Astrocyte (in vitro differentiated cells and primary cell): ENCODE data around the gene B4GALT1. TPM values are rescaled to one million over a fixed set of nuclear protein-coding genes. Genes with fewer than 3 reads are reported as not detected.

ENCODE experiments used
- DNase-seq: peaks from one replicate; pipeline ENCODE4 v3.0.0-alpha.2; 2010; ENCODE audit warnings: low read depth
- FAIRE-seq: peaks from 2 replicates; lab custom pipeline; 2011; peaks lifted over from hg19 to GRCh38; lab: Jason Lieb, UNC
- H2AFZ ChIP-seq: 2 replicates; pipeline ENCODE4 v1.6.0; 2012; ENCODE audit warnings: low read depth, low read length, inconsistent platforms
- H3K27ac ChIP-seq: 2 replicates; pipeline ENCODE4 v1.5.1; 2011; ENCODE audit warnings: low read depth, low read length, inconsistent platforms
- H3K27me3 ChIP-seq: 2 replicates; pipeline ENCODE4 v1.6.0; 2011; ENCODE audit warnings: low read length, inconsistent platforms; ENCODE audit not compliant: insufficient read depth
- H3K36me3 ChIP-seq: 2 replicates; pipeline ENCODE4 v1.5.1; 2011; ENCODE audit warnings: low read length, inconsistent platforms; ENCODE audit not compliant: insufficient read depth
- H3K4me1 ChIP-seq: 2 replicates; pipeline ENCODE4 v1.5.1; 2011; ENCODE audit warnings: low read length, inconsistent platforms; ENCODE audit not compliant: insufficient read depth
- H3K4me2 ChIP-seq: 2 replicates; pipeline ENCODE4 v1.6.0; 2012; ENCODE audit warnings: low read length, inconsistent platforms
- H3K4me3 ChIP-seq: 2 replicates; pipeline ENCODE4 v1.5.1; 2011; ENCODE audit warnings: low read depth, mild to moderate bottlenecking, low read length, inconsistent platforms; ENCODE audit not compliant: insufficient read depth
- H3K79me2 ChIP-seq: 2 replicates; pipeline ENCODE4 v1.6.0; 2012; ENCODE audit warnings: mild to moderate bottlenecking, low read length, inconsistent platforms; ENCODE audit not compliant: insufficient read depth
- H3K9ac ChIP-seq: 2 replicates; pipeline ENCODE4 v1.6.0; 2012; ENCODE audit warnings: mild to moderate bottlenecking, low read length, inconsistent platforms
- H3K9me3 ChIP-seq: 2 replicates; pipeline ENCODE4 v1.5.1; 2012; ENCODE audit warnings: low read depth, mild to moderate bottlenecking, low read length, inconsistent platforms; ENCODE audit not compliant: insufficient read depth
- H4K20me1 ChIP-seq: 2 replicates; pipeline ENCODE4 v1.6.0; 2012; ENCODE audit warnings: low read length, inconsistent platforms; ENCODE audit not compliant: insufficient read depth
- H3K27ac Mint-ChIP-seq: one replicate; pipeline ENCODE4 v1.8.0; 2021; ENCODE audit warnings: mild to moderate bottlenecking, mixed read lengths; ENCODE audit not compliant: unreplicated experiment
- H3K27me3 Mint-ChIP-seq: one replicate; pipeline ENCODE4 v1.8.0; 2021; ENCODE audit warnings: low read depth, mixed read lengths; ENCODE audit not compliant: unreplicated experiment
- H3K36me3 Mint-ChIP-seq: one replicate; pipeline ENCODE4 v1.8.0; 2021; ENCODE audit warnings: low read depth, mixed read lengths; ENCODE audit not compliant: unreplicated experiment
- H3K4me1 Mint-ChIP-seq: one replicate; pipeline ENCODE4 v1.8.0; 2021; ENCODE audit warnings: low read depth, mixed read lengths; ENCODE audit not compliant: unreplicated experiment
- H3K4me3 Mint-ChIP-seq: one replicate; pipeline ENCODE4 v1.8.0; 2021; ENCODE audit warnings: mild to moderate bottlenecking, moderate library complexity, mixed read lengths; ENCODE audit not compliant: unreplicated experiment
- H3K9me3 Mint-ChIP-seq: one replicate; pipeline ENCODE4 v1.8.0; 2021; ENCODE audit warnings: mild to moderate bottlenecking, mixed read lengths; ENCODE audit not compliant: unreplicated experiment
- EZH2 ChIP-seq: IDR thresholded peaks from 2 replicates; pipeline ENCODE4 v1.6.1; 2012; ENCODE audit warnings: mild to moderate bottlenecking, low read length, inconsistent platforms; ENCODE audit not compliant: insufficient read depth
- total RNA-seq: library from RNA; stranded (reverse); gene quantifications from 2 replicates; pipeline ENCODE4 v1.2.1, GENCODE V29; 2021
- TF ChIP-seq, protein P1 (sequence below): IDR thresholded peaks from 2 replicates; pipeline ENCODE4 v1.5.1; 2011; ENCODE audit warnings: low read depth, mild to moderate bottlenecking, inconsistent platforms, low read length, moderate library complexity; ENCODE audit not compliant: insufficient read depth

The B4GALT1 gene
- total RNA-seq, 1 donor from 2014 or later = 93.1 TPM

DNA sequence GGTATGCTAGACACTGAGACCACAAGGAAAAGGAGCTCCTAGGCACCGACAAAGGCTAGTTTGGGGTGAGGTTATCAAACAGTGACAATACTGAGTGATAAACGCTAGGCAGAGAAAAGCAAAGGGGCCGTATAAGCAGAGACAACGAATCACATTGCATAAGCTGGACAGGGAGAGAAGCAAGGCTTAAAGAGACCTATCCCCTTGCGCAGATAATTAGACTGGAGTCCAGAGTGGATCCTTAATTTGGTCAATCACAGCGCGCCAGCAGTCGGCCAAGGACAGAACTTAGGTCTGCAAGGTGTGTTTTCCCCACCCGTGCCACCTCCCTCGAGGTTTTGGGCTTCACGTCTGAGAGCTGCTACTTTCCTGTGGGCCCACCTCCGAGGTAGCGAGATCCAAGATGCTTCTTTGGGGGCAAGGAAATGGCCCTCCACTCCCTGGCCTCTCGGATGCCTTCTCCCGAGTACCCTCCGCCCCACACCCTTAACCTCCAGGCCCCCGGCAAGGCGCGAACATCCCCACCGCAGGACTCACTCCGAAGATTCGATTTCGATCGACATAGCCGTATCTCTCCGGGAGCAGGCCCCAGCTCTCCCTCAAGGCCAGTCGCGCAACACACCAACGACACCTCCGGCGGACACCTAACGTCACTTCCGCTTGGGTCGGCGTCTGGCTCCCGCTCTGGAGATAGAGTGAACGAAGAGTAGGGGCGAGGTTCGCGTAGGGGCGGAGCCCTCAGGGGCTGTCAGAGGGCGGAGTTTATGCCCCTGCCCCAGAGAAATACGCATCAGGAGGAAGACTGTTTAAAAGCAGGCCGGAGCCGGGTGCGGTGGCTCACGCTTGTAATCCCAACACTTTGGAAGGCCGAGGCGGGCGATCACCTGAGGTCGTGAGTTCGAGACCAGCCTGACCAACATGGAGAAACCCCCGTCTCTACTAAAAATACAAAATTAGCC lies 90.8 kb downstream of the B4GALT1 start, which contains the start of gene SMU1:
Gene SMU1 (minus strand): TSS at position 629 of the 959 bp plus-strand sequence. CDS start 66 bp downstream, at position 563.
- Histone ChIP-seq H3K4me3 (peak within 1 kb of the TSS; percentile 92), H2AFZ (peak within 1 kb of the TSS; percentile 93), H3K9me3 (no peaks in the 10 kb centered on the region), H4K20me1 (peaks cover 16% of the 10 kb centered on the region), H3K36me3 (peaks cover 3% of the 10 kb centered on the region), H3K4me2 (peak within 1 kb of the TSS; percentile 97), H3K27me3 (no peaks in the 10 kb centered on the region), H3K4me1 (peaks cover 7% of the 10 kb centered on the region), H3K27ac (peak within 1 kb of the TSS; percentile 97), H3K9ac (peak within 1 kb of the TSS; percentile 99), H3K79me2 (peaks cover 47% of the 10 kb centered on the region)
- Mint-ChIP-seq H3K4me3 (peak within 1 kb of the TSS; percentile 99), H3K27me3 (no peaks in the 10 kb centered on the region), H3K4me1 (peaks cover 3% of the 10 kb centered on the region), H3K27ac (peak within 1 kb of the TSS; percentile 99), H3K9me3 (no peaks in the 10 kb centered on the region), H3K36me3 (peaks cover 8% of the 10 kb centered on the region)
- TF ChIP-seq, protein P1, sequence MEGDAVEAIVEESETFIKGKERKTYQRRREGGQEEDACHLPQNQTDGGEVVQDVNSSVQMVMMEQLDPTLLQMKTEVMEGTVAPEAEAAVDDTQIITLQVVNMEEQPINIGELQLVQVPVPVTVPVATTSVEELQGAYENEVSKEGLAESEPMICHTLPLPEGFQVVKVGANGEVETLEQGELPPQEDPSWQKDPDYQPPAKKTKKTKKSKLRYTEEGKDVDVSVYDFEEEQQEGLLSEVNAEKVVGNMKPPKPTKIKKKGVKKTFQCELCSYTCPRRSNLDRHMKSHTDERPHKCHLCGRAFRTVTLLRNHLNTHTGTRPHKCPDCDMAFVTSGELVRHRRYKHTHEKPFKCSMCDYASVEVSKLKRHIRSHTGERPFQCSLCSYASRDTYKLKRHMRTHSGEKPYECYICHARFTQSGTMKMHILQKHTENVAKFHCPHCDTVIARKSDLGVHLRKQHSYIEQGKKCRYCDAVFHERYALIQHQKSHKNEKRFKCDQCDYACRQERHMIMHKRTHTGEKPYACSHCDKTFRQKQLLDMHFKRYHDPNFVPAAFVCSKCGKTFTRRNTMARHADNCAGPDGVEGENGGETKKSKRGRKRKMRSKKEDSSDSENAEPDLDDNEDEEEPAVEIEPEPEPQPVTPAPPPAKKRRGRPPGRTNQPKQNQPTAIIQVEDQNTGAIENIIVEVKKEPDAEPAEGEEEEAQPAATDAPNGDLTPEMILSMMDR = no peak
- no peak for TF ChIP-seq EZH2
- FAIRE-seq (peak; percentile 23), DNase-seq (peak; percentile 92)

DNA sequence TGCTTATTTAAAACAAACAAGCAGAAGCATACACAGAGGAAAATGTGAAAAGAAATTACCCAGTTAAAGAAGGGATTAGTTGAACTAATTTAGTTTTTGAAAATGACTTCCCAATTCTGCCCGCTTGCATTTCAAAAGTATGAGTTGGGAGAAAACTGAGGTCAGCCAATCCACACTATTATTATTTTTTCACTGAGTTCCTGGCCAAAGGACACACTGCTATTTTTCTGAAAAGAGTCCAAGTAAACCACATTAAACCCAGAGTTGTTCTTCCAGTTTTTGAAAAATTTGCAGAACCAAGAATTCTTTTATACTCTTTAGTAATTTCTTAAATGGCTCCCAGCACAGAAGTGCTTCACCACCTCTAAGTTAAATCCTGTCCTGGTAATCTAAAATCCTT lies 98.1 kb downstream of the B4GALT1 start:
- no peak overlapping the region for H3K4me3 ChIP-seq
- peaks cover 36% of the 10 kb centered on the region for H4K20me1 ChIP-seq
- no peak overlapping the region for H2AFZ ChIP-seq
- H3K9me3 Mint-ChIP-seq = no peaks in the 10 kb centered on the region
- DNase-seq (peak; percentile 20), FAIRE-seq (no peak)
- no peaks in the 10 kb centered on the region for H3K9me3 ChIP-seq
- TF ChIP-seq EZH2 = no peak
- TF ChIP-seq, protein P1 = no peak
- H3K36me3 ChIP-seq = peaks cover 45% of the 10 kb centered on the region
- H3K4me2 ChIP-seq = no peak overlapping the region
- H3K4me1 ChIP-seq = peaks cover 3% of the 10 kb centered on the region
- H3K4me3 Mint-ChIP-seq = no peak overlapping the region
- no peak overlapping the region for H3K9ac ChIP-seq
- H3K36me3 Mint-ChIP-seq = peaks cover 11% of the 10 kb centered on the region
- H3K27me3 Mint-ChIP-seq = no peaks in the 10 kb centered on the region
- no peak overlapping the region for H3K27ac Mint-ChIP-seq
- no peak overlapping the region for H3K27ac ChIP-seq
- no peaks in the 10 kb centered on the region for H3K27me3 ChIP-seq
- peaks cover 33% of the 10 kb centered on the region for H3K79me2 ChIP-seq
- H3K4me1 Mint-ChIP-seq = no peaks in the 10 kb centered on the region
